HFFc6 (cell line): Measurements from ENCODE around the gene CHRNA3. TPM values are rescaled to one million over a fixed set of nuclear protein-coding genes. Genes with fewer than 3 reads are reported as not detected.

Experiments
- DNase-seq: peaks from one replicate; pipeline ENCODE4 v3.0.0-alpha.2; 2018
- H3K27ac Mint-ChIP-seq: 2 replicates; pipeline ENCODE4 v1.8.0; 2020; ENCODE audit warnings: mild to moderate bottlenecking, mixed read lengths
- H3K27me3 Mint-ChIP-seq: 2 replicates; pipeline ENCODE4 v1.8.0; 2021; ENCODE audit warnings: mild to moderate bottlenecking, moderate library complexity, mixed read lengths; ENCODE audit not compliant: insufficient read depth
- H3K36me3 Mint-ChIP-seq: 2 replicates; pipeline ENCODE4 v1.8.0; 2021; ENCODE audit warnings: low read depth, mixed read lengths
- H3K4me1 Mint-ChIP-seq: 2 replicates; pipeline ENCODE4 v1.8.0; 2020; ENCODE audit warnings: low read depth, mixed read lengths
- H3K4me3 Mint-ChIP-seq: 2 replicates; pipeline ENCODE4 v1.8.0; 2020; ENCODE audit warnings: mild to moderate bottlenecking, moderate library complexity, mixed read lengths
- H3K9me3 Mint-ChIP-seq: 2 replicates; pipeline ENCODE4 v1.8.0; 2020; ENCODE audit warnings: mild to moderate bottlenecking, mixed read lengths
- CTCF ChIP-seq: fragments of 200-600 bp; sonication (generic); IDR thresholded peaks from 2 replicates; pipeline ENCODE4 v1.5.0; 2021; ENCODE audit warnings: antibody characterized with exemption, mild to moderate bottlenecking
- total RNA-seq, 6 experiments: library from RNA; stranded (reverse); fragmentation: NEBNext Ultra II Directional; extraction: Animal tissue kit (Norgen Biotek cat#: 25700); gene quantifications; 2 replicates in 1 of 6; 3 replicates in 5 of 6; pipeline ENCODE4 v1.2.3, GENCODE V29; 2021

CHRNA3 gene
- total RNA-seq, 6 experiments from 2014 or later, result not detected

GRCh38 chr15:78552597-78552996 is 68.2 kb downstream of the CHRNA3 start:
- H3K4me3 Mint-ChIP-seq, result no peak overlapping the region
- no peak overlapping the region for H3K27ac Mint-ChIP-seq
- peaks cover 10% of the 10 kb centered on the region for H3K36me3 Mint-ChIP-seq
- no peaks in the 10 kb centered on the region for H3K27me3 Mint-ChIP-seq
- no peaks in the 10 kb centered on the region for H3K4me1 Mint-ChIP-seq
- DNase-seq, result no peak
- no peaks in the 10 kb centered on the region for H3K9me3 Mint-ChIP-seq
- TF ChIP-seq CTCF, result no peak

GRCh38 chr15:78551902-78552301 is 68.9 kb downstream of the CHRNA3 start:
- Mint-ChIP-seq H3K4me1 (no peaks in the 10 kb centered on the region), H3K4me3 (no peak overlapping the region), H3K27ac (no peak overlapping the region), H3K36me3 (peaks cover 10% of the 10 kb centered on the region), H3K27me3 (no peaks in the 10 kb centered on the region), H3K9me3 (no peaks in the 10 kb centered on the region)
- TF ChIP-seq CTCF, result no peak
- no peak for DNase-seq

GRCh38 chr15:78550815-78551214 is 70.0 kb downstream of the CHRNA3 start:
- no peak for TF ChIP-seq CTCF
- Mint-ChIP-seq H3K27me3 (no peaks in the 10 kb centered on the region), H3K4me1 (no peaks in the 10 kb centered on the region), H3K36me3 (peaks cover 10% of the 10 kb centered on the region), H3K27ac (no peak overlapping the region), H3K4me3 (no peak overlapping the region), H3K9me3 (no peaks in the 10 kb centered on the region)
- DNase-seq, result no peak

- H3K4me1 Mint-ChIP-seq, result no peaks in the 10 kb centered on the region
- no peak overlapping the region for H3K4me3 Mint-ChIP-seq
- no peak for DNase-seq
- peaks cover 10% of the 10 kb centered on the region for H3K36me3 Mint-ChIP-seq
- H3K9me3 Mint-ChIP-seq, result no peaks in the 10 kb centered on the region
- H3K27ac Mint-ChIP-seq, result no peak overlapping the region
- H3K27me3 Mint-ChIP-seq, result no peaks in the 10 kb centered on the region
- TF ChIP-seq CTCF, result no peak
These were observed 70.6 kb downstream of the CHRNA3 start for GRCh38 chr15:78550194-78550593.

Other genes with a start within 250 kb of the CHRNA3 start
- gene IREB2, start 182.8 kb downstream of the CHRNA3 start, total RNA-seq, result 10 to 100 TPM; 35.8 to 42.5 (median 38.5) TPM
- 1 to 10 TPM; 3.1 to 5.2 (median 4.1) TPM for gene HYKK, start 113.4 kb downstream of the CHRNA3 start, total RNA-seq
- gene PSMA4, start 80.6 kb downstream of the CHRNA3 start, total RNA-seq, result 100 to 1,000 TPM; 181 to 242 (median 217) TPM
- gene CHRNA5, start 55.5 kb downstream of the CHRNA3 start, total RNA-seq, result 1 to 10 TPM in 5 of 6 experiments, under 1 TPM in 1; 0.94 to 2.1 (median 1.6) TPM
- not detected for gene CHRNB4, start 20.2 kb upstream of the CHRNA3 start, total RNA-seq
- under 1 TPM; 0.39 to 0.66 (median 0.59) TPM for gene ADAMTS7, start 190.5 kb upstream of the CHRNA3 start, total RNA-seq